Stimulated activated naive CD8-positive, alpha-beta T cell treated with anti-CD3 and anti-CD28 coated beads, Interleukin-15, amount 100 ng/mL, for 72 hours (primary cell): ENCODE data around the gene SMAD6.

ENCODE experiments used
- ATAC-seq: fragments of 150-1000 bp; cut with Tn5 transposase; 2 replicates; pipeline ENCODE4 v1.10.0; 2021; ENCODE audit warnings: mild to moderate bottlenecking, moderate library complexity
- DNase-seq, 2 donors: peaks; one replicate each; pipeline ENCODE4 v3.0.0; 2021 to 2022
- H3K27ac Mint-ChIP-seq, 2 donors: one replicate each; pipeline ENCODE4 v1.8.0; 2022; ENCODE audit warnings: mild to moderate bottlenecking in 2 of 2, mixed read lengths in 2 of 2, moderate library complexity in 2 of 2
- H3K27me3 Mint-ChIP-seq: one replicate; pipeline ENCODE4 v1.8.0; 2022; ENCODE audit warnings: mixed read lengths
- H3K4me1 Mint-ChIP-seq: one replicate; pipeline ENCODE4 v1.8.0; 2022; ENCODE audit warnings: mild to moderate bottlenecking, mixed read lengths
- H3K4me3 Mint-ChIP-seq, 2 donors: one replicate each; pipeline ENCODE4 v1.8.0; 2022; ENCODE audit warnings: mild to moderate bottlenecking in 2 of 2, mixed read lengths in 2 of 2, moderate library complexity in 1 of 2
- H3K9me3 Mint-ChIP-seq, 2 donors: one replicate each; pipeline ENCODE4 v1.8.0; 2022; ENCODE audit warnings: mixed read lengths in 2 of 2

Gene SMAD6

DNA sequence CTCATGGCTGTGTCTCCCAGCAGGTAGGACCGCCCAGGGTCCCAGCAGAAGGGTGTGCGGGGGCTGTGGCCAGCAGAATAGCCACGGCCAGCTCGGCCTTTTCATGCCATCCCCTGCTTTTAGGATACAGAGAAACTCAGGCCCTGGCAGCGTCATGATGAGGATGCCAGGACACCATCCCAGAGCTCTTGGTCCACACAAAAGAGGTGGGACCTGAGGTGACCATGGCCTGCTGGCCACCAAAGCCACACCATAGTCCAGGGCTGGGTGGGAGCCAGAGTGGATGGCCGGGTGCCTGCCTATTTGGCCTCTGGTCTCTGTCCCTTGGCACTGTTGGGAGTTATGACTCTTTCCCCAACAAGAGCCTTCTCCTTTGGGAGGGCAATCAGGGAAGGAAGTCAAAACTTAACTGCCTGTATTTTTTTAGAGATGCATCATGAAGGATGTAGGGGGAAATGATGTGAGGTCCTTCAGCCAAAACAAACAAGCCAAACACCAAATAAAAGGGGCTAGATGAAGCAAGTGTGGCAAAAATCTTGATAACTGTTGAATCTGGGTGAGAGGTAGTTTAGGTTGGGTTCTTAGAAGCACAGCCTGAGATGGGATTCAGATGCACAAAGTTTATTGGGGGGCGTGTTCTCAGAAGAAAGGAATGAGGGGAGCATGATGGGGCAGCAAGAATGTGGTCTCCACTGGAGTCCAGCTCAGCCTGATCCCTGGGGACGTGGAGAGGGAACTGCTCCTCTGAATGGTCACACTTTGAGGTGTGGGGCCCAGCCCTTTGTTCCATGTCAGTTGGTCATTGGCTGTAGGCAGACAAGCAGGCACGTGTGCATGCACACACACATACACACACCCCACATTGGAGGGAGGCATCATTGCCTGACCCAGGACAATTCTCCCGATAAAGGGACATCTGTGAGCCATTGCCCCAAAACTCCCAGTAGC lies 33.2 kb downstream of the SMAD6 start:
- Mint-ChIP-seq H3K27me3 (no peaks in the 10 kb centered on the region), H3K4me3 (no peak overlapping the region), H3K27ac (no peak overlapping the region), H3K4me1 (no peaks in the 10 kb centered on the region), H3K9me3 (no peaks in the 10 kb centered on the region)
- no peak for ATAC-seq
- no peak for DNase-seq

- no peak overlapping the region for H3K27ac Mint-ChIP-seq
- DNase-seq = no peak
- no peak for ATAC-seq
- no peaks in the 10 kb centered on the region for H3K27me3 Mint-ChIP-seq
- no peak overlapping the region for H3K4me3 Mint-ChIP-seq
- H3K4me1 Mint-ChIP-seq = no peaks in the 10 kb centered on the region
- no peaks in the 10 kb centered on the region for H3K9me3 Mint-ChIP-seq
Measured at GRCh38 chr15:66735909-66736305, 33.9 kb downstream of the SMAD6 start.

DNA sequence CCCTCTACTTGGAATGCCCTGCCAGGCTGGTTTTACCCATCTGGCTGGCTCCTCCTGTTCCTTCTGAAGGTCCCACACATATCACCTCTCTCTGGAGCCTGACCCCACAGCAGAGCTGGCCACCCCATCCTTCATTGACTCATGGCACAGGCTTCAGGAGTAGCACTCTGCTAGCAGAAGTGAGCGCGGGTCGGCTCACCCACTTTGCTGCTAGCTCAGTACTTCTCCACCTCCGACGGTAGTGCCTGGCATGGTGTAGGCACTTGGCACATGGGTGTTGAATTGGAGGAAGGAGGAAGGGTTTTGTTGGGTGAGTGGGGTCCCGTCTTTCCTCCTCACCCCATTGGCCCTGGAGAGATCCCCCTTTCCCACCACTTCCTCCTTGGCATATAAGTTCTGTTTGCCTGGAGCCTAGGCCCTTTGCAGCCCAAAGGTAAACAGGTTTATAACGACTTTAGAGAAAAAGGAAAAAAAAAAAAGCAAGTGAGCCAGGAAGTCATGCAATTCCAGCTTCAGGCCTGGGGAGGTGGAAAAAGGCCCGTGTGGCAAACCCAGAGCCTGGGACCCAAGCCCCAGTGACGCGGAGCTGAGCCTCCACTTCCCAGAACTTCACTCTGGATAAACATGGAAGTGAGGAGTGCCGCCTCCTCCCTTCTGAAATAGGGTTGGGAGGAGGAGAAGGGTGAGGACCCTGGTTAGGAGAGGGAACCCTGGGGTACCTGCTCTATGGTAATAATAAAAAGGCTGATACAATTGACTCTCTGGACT lies 35.4 kb downstream of the SMAD6 start:
- no peak overlapping the region for H3K27ac Mint-ChIP-seq
- DNase-seq (no peak), ATAC-seq (no peak)
- no peaks in the 10 kb centered on the region for H3K4me1 Mint-ChIP-seq
- H3K4me3 Mint-ChIP-seq = no peak overlapping the region
- H3K27me3 Mint-ChIP-seq = no peaks in the 10 kb centered on the region
- no peaks in the 10 kb centered on the region for H3K9me3 Mint-ChIP-seq

DNA sequence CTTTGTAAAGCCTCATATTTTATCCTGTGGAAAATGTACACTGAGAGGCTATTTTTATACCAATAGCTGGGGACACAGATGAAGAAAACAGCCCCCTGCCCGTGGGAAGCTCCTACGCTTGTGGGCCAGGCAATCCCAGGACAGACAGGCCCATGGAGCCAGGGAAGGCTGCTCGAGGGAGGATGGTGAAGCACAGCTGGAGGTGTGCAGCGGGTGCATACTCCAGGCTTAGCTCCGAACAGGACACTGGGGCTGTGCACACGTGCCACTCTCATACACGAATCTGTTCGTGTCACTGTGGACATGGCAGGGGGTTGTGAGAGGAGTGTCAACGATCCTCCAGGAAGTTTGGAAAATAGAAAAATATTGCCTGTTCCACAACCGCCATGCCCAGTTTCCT lies 36.1 kb downstream of the SMAD6 start:
- no peaks in the 10 kb centered on the region for H3K9me3 Mint-ChIP-seq
- H3K27me3 Mint-ChIP-seq = no peaks in the 10 kb centered on the region
- DNase-seq (no peak), ATAC-seq (no peak)
- no peak overlapping the region for H3K4me3 Mint-ChIP-seq
- H3K27ac Mint-ChIP-seq = no peak overlapping the region
- H3K4me1 Mint-ChIP-seq = no peaks in the 10 kb centered on the region

- Mint-ChIP-seq H3K9me3 (no peaks in the 10 kb centered on the region), H3K27me3 (no peaks in the 10 kb centered on the region), H3K27ac (peak overlapping the region in 1 of 2 donors; percentile 48), H3K4me1 (no peaks in the 10 kb centered on the region), H3K4me3 (no peak overlapping the region)
- ATAC-seq = no peak
- DNase-seq = no peak
Measured at GRCh38 chr15:66738595-66738994, 36.6 kb downstream of the SMAD6 start.

DNA sequence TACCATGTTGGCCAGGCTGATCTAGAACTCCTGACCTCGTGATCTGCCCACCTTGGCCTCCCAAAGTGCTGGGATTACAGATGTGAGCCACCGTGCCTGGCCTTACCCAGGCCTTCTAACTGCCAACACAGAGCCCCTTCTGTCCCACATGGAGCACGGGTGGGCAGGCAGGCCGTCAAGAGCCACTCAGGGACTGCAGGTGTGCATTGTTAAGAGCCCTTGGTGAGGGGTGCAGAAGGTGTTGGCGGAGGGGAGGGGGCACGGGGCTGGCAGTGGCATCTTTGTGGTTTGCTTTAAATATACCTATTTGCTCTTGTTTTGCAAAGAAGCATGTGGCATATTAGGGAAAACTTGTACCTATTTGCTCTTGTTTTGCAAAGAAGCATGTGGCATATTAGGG lies 37.3 kb downstream of the SMAD6 start:
- Mint-ChIP-seq H3K27ac (peak overlapping the region in 1 of 2 donors; percentile 48), H3K27me3 (no peaks in the 10 kb centered on the region), H3K9me3 (no peaks in the 10 kb centered on the region), H3K4me3 (no peak overlapping the region), H3K4me1 (no peaks in the 10 kb centered on the region)
- ATAC-seq (no peak), DNase-seq (no peak)

DNA sequence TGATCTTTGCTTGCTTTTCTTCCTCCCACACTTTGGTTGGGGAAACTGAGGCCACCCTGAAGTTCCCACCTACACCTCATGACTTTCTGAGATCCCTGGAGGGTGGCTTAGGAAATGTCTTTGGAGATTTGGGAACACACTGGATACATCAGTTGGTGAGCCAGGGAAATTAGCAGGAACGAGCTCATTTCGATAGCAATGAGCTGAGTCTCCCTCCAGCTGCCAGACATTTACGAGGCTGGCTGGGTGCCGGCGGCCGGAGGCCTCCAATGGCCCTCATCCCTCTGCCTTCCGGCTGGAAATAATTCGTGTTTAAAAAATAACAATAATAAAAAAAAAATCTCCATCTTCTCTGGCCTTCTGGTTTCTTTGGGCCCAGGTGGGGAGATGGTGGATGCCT lies 38.8 kb downstream of the SMAD6 start:
- no peak overlapping the region for H3K4me3 Mint-ChIP-seq
- ATAC-seq (no peak), DNase-seq (no peak)
- no peak overlapping the region for H3K27ac Mint-ChIP-seq
- H3K4me1 Mint-ChIP-seq = peaks cover 5% of the 10 kb centered on the region
- H3K9me3 Mint-ChIP-seq = no peaks in the 10 kb centered on the region
- no peaks in the 10 kb centered on the region for H3K27me3 Mint-ChIP-seq

DNA sequence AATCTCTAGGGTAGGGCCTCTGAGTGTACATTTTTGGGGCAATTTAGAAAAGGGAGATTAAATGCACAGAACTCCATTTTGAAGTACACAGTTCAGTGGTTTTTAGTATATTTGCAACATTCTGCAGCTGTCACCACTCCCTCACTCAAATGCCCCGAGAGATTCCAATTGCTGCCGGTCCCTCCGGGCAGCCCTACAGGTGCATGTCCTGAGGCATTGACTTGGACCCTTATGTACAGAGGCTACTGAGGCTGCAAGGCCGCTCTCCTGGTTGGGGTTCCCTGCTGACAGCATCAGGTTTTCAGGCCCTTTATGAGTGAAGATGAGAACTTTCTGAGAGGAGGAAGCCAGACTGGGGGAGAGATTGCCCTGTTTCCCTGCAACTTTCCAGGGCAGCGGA lies 39.6 kb downstream of the SMAD6 start:
- Mint-ChIP-seq H3K9me3 (no peaks in the 10 kb centered on the region), H3K27ac (no peak overlapping the region), H3K4me3 (no peak overlapping the region), H3K27me3 (no peaks in the 10 kb centered on the region), H3K4me1 (peaks cover 5% of the 10 kb centered on the region)
- ATAC-seq (no peak), DNase-seq (no peak)

GRCh38 chr15:66742286-66742685 lies 40.2 kb downstream of the SMAD6 start:
- no peak for DNase-seq
- ATAC-seq = no peak
- Mint-ChIP-seq H3K4me3 (no peak overlapping the region), H3K27me3 (no peaks in the 10 kb centered on the region), H3K4me1 (peaks cover 5% of the 10 kb centered on the region), H3K9me3 (no peaks in the 10 kb centered on the region), H3K27ac (no peak overlapping the region)

- DNase-seq (no peak), ATAC-seq (no peak)
- peaks cover 5% of the 10 kb centered on the region for H3K4me1 Mint-ChIP-seq
- H3K9me3 Mint-ChIP-seq = no peaks in the 10 kb centered on the region
- no peak overlapping the region for H3K4me3 Mint-ChIP-seq
- H3K27ac Mint-ChIP-seq = no peak overlapping the region
- no peaks in the 10 kb centered on the region for H3K27me3 Mint-ChIP-seq
Measured at GRCh38 chr15:66743204-66743603, 41.2 kb downstream of the SMAD6 start.

- Mint-ChIP-seq H3K9me3 (no peaks in the 10 kb centered on the region), H3K4me1 (peaks cover 5% of the 10 kb centered on the region), H3K4me3 (no peak overlapping the region), H3K27ac (peak overlapping the region in 1 of 2 donors; percentile 42), H3K27me3 (no peaks in the 10 kb centered on the region)
- ATAC-seq (no peak), DNase-seq (no peak)
Measured at GRCh38 chr15:66743703-66744536, 41.9 kb downstream of the SMAD6 start.

DNA sequence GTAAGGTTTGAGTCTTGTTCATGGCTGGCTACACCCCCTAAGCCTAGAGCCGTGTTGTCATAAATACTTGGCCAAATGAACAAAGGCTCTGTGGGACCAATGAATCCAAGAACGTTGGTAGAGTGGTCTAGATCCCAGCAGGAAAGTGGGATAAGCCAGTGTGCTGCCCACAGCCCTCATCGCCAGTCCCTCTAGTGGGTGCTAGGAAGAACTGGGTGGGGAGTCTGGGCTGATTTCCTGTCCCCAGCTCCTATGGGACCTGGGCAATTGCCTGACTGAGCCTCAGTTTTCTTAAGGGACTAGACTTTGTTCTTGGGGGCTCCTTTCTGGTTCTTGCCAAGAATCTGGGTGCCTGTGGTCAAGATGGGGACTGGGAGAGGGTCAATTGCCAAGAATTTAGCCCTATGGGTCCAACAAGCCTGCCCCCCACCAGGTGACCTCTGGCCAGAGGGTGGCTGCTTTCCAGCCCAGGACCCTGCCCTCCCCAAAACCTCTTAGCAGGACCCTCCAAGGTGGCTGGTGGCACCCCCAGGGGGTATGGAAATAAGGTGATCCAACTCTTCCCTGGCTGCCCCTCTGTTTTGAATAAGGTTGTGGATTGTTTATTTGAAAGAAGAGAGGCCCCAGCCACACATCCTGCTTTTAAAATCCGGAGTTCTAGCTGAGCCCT lies 42.7 kb downstream of the SMAD6 start:
- DNase-seq (no peak), ATAC-seq (no peak)
- no peaks in the 10 kb centered on the region for H3K9me3 Mint-ChIP-seq
- no peaks in the 10 kb centered on the region for H3K27me3 Mint-ChIP-seq
- no peak overlapping the region for H3K27ac Mint-ChIP-seq
- H3K4me3 Mint-ChIP-seq = no peak overlapping the region
- H3K4me1 Mint-ChIP-seq = peaks cover 5% of the 10 kb centered on the region

DNA sequence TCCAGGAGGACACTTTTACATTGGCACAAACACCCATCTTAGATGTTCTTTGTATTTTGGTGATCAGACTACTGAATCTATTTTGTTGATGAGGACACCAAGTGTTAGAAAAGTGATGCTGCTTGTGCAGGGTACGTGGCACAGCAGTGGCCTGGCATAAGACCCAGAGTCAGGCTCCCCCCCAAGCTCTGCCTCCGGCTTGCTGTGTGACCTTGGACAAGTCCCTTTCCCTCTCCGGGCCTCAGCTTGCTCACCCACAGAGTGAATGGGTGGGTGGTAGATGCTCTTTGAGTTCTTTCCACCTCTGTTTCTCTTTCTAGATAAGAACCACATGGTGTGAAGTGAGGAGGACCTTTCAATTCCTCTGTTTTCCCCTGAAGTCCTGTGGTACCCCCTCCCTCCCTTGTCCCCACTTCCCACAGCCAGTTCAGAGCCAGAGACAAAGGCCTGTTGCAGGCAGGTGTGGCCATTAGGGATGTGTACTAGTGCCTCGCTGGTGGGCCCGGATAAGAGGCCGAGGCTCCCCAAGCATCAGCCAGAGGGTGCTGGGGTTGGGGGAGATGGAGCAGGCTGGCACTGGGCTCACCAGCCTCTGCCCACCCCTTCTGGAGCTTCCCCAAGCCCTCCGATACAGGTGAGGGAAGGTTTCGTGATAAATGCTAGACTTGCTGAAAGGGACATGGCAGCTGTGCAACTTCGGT lies 43.6 kb downstream of the SMAD6 start:
- H3K27ac Mint-ChIP-seq = peak overlapping the region in 1 of 2 donors; percentile 8
- no peaks in the 10 kb centered on the region for H3K27me3 Mint-ChIP-seq
- no peak overlapping the region for H3K4me3 Mint-ChIP-seq

DNA sequence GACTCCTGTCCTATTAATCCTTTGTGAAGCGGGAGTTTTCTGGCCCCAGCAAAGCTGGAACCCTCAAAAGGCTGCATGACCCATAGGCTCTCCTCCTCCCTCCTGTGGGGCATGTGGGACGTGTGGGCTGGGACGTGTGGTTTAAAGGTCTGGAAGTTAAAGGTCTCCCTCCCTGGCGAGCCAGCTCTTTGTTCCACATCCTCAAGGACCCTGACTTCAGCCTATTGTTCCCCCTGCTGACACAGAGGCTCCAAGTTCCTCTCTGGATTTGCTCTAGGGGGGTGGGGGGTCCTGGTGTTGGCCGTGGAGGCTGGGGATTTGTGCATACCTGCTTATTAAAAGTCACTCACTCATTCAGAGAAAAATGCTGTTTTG lies 44.2 kb downstream of the SMAD6 start:
- ATAC-seq (no peak), DNase-seq (no peak)
- Mint-ChIP-seq H3K27me3 (no peaks in the 10 kb centered on the region), H3K4me3 (no peak overlapping the region), H3K9me3 (no peaks in the 10 kb centered on the region), H3K27ac (no peak overlapping the region), H3K4me1 (peaks cover 9% of the 10 kb centered on the region)

More for the DNA sequence above, 43.6 kb downstream of the SMAD6 start:
- ATAC-seq = no peak
- no peak for DNase-seq
- Mint-ChIP-seq H3K9me3 (no peaks in the 10 kb centered on the region), H3K4me1 (peaks cover 5% of the 10 kb centered on the region)

DNA sequence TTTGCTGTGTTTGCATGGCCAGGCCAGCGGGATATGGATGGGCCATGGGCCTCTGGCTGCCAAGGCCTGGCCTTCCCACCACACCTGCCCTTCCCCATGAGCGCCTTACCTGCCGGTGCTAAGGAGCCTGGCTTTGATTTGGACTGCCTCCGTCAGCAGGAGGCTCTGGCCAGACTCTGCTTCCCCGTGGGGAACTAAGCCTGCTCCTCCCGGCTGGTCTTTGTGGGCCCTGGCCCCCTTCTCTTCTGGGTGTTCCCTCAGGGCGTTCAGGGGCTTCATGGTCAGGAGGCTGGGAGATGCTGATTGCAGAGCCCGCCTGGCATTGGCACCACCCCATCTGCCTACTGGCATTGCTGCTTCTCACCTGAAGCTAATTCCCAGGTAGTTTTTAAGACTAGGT lies 45.2 kb downstream of the SMAD6 start:
- Mint-ChIP-seq H3K9me3 (no peaks in the 10 kb centered on the region), H3K27ac (no peak overlapping the region), H3K4me1 (peaks cover 19% of the 10 kb centered on the region), H3K4me3 (no peak overlapping the region), H3K27me3 (no peaks in the 10 kb centered on the region)
- DNase-seq (no peak), ATAC-seq (no peak)
